ENCODE results near the gene EXOC4. TPM values are rescaled to one million over a fixed set of nuclear protein-coding genes. Genes with fewer than 3 reads are reported as not detected.
A peak's percentile ranks its signal among the peaks of the same experiment; 100 is the strongest.
"Not testable (repeated sequence)": the region's sequence is repeated elsewhere in the genome, so short reads cannot be mapped to it uniquely, and the experiment has no call there.

EXOC4 gene
- 10 to 100 TPM; 59.2 to 88.7 (median 71.6) TPM for total RNA-seq

- ATAC-seq (ENCODE audit: low FRiP score) = peak; percentile 100
- peak; percentile 59 for DNase-seq (ENCODE audit: low spot score)
- TF ChIP-seq, protein P1, sequence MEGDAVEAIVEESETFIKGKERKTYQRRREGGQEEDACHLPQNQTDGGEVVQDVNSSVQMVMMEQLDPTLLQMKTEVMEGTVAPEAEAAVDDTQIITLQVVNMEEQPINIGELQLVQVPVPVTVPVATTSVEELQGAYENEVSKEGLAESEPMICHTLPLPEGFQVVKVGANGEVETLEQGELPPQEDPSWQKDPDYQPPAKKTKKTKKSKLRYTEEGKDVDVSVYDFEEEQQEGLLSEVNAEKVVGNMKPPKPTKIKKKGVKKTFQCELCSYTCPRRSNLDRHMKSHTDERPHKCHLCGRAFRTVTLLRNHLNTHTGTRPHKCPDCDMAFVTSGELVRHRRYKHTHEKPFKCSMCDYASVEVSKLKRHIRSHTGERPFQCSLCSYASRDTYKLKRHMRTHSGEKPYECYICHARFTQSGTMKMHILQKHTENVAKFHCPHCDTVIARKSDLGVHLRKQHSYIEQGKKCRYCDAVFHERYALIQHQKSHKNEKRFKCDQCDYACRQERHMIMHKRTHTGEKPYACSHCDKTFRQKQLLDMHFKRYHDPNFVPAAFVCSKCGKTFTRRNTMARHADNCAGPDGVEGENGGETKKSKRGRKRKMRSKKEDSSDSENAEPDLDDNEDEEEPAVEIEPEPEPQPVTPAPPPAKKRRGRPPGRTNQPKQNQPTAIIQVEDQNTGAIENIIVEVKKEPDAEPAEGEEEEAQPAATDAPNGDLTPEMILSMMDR (IDR thresholded peaks at IDR 0.05) = no peak
Observed at GRCh38 chr7:133252858-133253518, at the start of gene EXOC4. Gene EXOC4 (plus strand): TSS chr7:133253078.

- TF ChIP-seq, protein P1 (IDR thresholded peaks at IDR 0.05) = no peak
- no peak for ATAC-seq (ENCODE audit: low FRiP score)
- no peak for DNase-seq (ENCODE audit: low spot score)
Observed at GRCh38 chr7:133203490-133203889, 49.4 kb upstream of the EXOC4 start.

GRCh38 chr7:133207687-133208086 is 45.2 kb upstream of the EXOC4 start:
- TF ChIP-seq, protein P1 (IDR thresholded peaks at IDR 0.05) = no peak
- DNase-seq (ENCODE audit: low spot score) = no peak
- ATAC-seq (ENCODE audit: low FRiP score) = no peak

DNA sequence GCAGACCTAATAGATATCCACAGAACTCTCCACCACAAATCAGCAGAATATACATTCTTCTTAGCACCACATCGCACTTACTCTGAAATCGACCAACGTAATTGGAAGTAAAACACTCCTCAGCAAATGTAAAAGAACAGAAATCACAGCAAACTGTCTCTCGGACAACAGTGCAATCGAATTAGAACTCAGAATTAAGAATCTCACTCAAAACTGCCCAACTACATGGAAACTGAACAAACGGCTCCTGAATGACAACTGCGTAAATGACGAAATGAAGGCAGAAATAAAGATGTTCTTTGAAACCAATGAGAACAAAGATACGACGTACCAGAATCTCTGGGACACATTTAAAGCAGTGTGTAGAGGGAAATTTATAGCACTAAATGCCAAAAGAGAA is 42.1 kb upstream of the EXOC4 start:
- not testable (repeated sequence) for DNase-seq (ENCODE audit: low spot score); ATAC-seq (ENCODE audit: low FRiP score)

GRCh38 chr7:133213772-133214171 is 39.1 kb upstream of the EXOC4 start:
- DNase-seq (ENCODE audit: low spot score); ATAC-seq (ENCODE audit: low FRiP score): not testable (repeated sequence)

- TF ChIP-seq, protein P1 (IDR thresholded peaks at IDR 0.05) = no peak
- ATAC-seq (ENCODE audit: low FRiP score) = no peak
- no peak for DNase-seq (ENCODE audit: low spot score)
Observed at GRCh38 chr7:133217773-133218172, 35.1 kb upstream of the EXOC4 start.

DNA sequence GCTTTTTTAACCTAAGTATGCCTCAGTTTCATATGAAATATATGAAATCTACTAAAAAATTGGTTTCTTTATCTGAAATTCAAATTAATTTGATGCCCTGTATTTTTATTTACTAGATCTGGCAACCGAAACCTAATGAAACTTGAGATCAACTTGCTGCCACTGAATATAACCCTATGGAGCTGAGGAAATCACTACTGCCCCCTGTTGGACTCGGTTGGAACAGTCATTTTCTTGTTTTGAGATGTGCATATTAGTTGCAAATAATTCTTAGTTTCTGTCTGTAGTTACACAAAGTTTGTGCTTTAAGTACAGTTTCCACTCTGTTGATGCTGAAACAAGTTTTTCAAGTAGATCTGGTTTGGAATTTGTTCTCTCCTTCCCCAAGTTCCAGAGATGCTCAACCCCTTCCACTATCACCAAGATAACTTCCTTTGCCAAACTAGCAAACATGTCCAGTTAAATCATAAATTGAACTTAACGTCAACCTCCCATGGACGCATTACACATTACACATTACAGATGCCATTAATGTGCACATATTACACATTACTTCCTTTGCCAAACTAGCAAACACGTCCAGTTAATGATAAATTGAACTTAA is 22.2 kb upstream of the EXOC4 start:
- TF ChIP-seq, protein P1 (IDR thresholded peaks at IDR 0.05) = no peak
- peak; percentile 35 for DNase-seq (ENCODE audit: low spot score)
- no peak for ATAC-seq (ENCODE audit: low FRiP score)

- ATAC-seq (ENCODE audit: low FRiP score) (no peak), DNase-seq (ENCODE audit: low spot score) (no peak)
- TF ChIP-seq, protein P1 (IDR thresholded peaks at IDR 0.05) = no peak
Observed at GRCh38 chr7:133233142-133233541, 19.7 kb upstream of the EXOC4 start.

Data from omental fat pad (tissue), 4 donors.